Heart right ventricle (tissue), 16 donors: ENCODE measurements around the gene NPTXR. TPM values are rescaled to one million over a fixed set of nuclear protein-coding genes. Genes with fewer than 3 reads are reported as not detected.

Source experiments
- ATAC-seq, 8 donors: fragments of 200-7000 bp; cut with Tn5 transposase; one replicate each; pipeline ENCODE4 v1.9.1; 2020; ENCODE audit warnings: mild to moderate bottlenecking in 8 of 8, moderate library complexity in 8 of 8, moderate number of reproducible peaks in 1 of 8
- DNase-seq, 2 donors: peaks; one replicate each; pipeline ENCODE4 v3.0.0-alpha.2; 2020
- H3K27ac ChIP-seq, 10 donors: fragments of 200-600 bp; sonication (generic) in 2 of 10; one replicate each; pipeline versions ENCODE4 v1.5.0 to v1.8.0; 2020 to 2022; ENCODE audit warnings: mild to moderate bottlenecking in 3 of 10
- H3K27me3 ChIP-seq, 7 donors: fragments of 200-600 bp; one replicate each; pipeline ENCODE4 v1.8.0; 2021 to 2022; ENCODE audit warnings: mild to moderate bottlenecking in 2 of 7
- H3K36me3 ChIP-seq, 9 donors: fragments of 200-600 bp; sonication (generic) in 1 of 9; one replicate each; pipeline versions ENCODE4 v1.5.0 to v1.8.0; 2020 to 2022; ENCODE audit warnings: mild to moderate bottlenecking in 2 of 9
- H3K4me1 ChIP-seq, 9 donors: fragments of 200-600 bp; sonication (generic) in 1 of 9; one replicate each; pipeline versions ENCODE4 v1.5.0 to v1.8.0; 2020 to 2022; ENCODE audit warnings: mild to moderate bottlenecking in 4 of 9
- H3K4me3 ChIP-seq, 10 donors: fragments of 200-600 bp; sonication (generic) in 2 of 10; one replicate each; pipeline versions ENCODE4 v1.5.0 to v1.8.0; 2020 to 2022; ENCODE audit warnings: mild to moderate bottlenecking in 7 of 10, moderate library complexity in 2 of 10
- H3K9me3 ChIP-seq, 11 donors: fragments of 200-600 bp in 10 of 11; sonication (generic) in 2 of 11; one replicate each; pipeline versions ENCODE4 v1.5.0 to v1.8.0; 2013 to 2022; ENCODE audit warnings: mild to moderate bottlenecking in 2 of 11, control low read depth in 1 of 11, moderate library complexity in 1 of 11
- CTCF ChIP-seq, 9 donors: fragments of 200-600 bp; sonication (generic) in 2 of 9; IDR thresholded peaks; one replicate each; pipeline versions ENCODE4 v1.5.0 to v1.8.0; 2021 to 2022; ENCODE audit warnings: antibody characterized with exemption in 9 of 9, mild to moderate bottlenecking in 5 of 9, moderate library complexity in 1 of 9
- WGBS, 2 donors: extraction: QIAGEN DNeasy Blood & Tissue Kit; methylation state at CpG; one replicate each; pipeline ENCODE4 v1.1.7; 2013; ENCODE audit warnings: inconsistent platforms in 1 of 2; 5-methylcytosine and 5-hydroxymethylcytosine counted together
- intact Hi-C, 10 donors: fragments of 100-400 bp; cut with DNase I; formaldehyde crosslinking; loops; one replicate each; pipeline versions ENCODE4 v1.11.1 to v1.14.2; 2022
- polyA plus RNA-seq, 2 donors: library from polyadenylated mRNA; stranded (reverse); fragments of 200-250 nt; gene quantifications; one replicate each; pipeline ENCODE4 v1.2.3, GENCODE V29; 2013
- total RNA-seq, 10 donors: library from RNA; stranded (reverse); fragmentation: NEBNext Ultra II Directional in 3 of 10; extraction: Animal tissue kit (Norgen Biotek cat#: 25700) in 3 of 10; gene quantifications; one replicate each; pipeline versions ENCODE4 v1.2.1 to v1.2.4, GENCODE V29; 2021 to 2023
- donor health status: Arrhythmogenic right ventricular cardiomyopathy.
- donor health status: ischemic (EF 13 %, LVEDD 7.1; RV severe dilation, severe dysfunction).
- donor health status: healthy with polysubstance abuse.
- donor health status: DM: no; HTN: yes; CAD: no.
- donor health status: DM: no; HTN: no; CAD: no.
- donor health status: ischemic (EF 25% LVEDD 6.9; RV normal size, moderate dysfunction).
- donor health status: ischemic (EF 25% LVEDD 5.7; RV mildly dilated, moderate dysfunction).
- donor health status: healthy.
- donor health status: DM: yes; HTN: yes; CAD: no.
- donor health status: Ischemic cardiomyopathy.
- donor health status: ischemic (EF 35%, LVEDD 5.7; RV mildly dilated, moderate dysfunction).
- donor health status: nonischemic (EF 11% LVEDD 7.7; RV severe dilation, severe dysfunction).
- donor health status: DM: yes; HTN: yes; CAD: no.
- donor health status: PGD.
- donor health status: ischemic (EF 29% LVEDD 5.4; RV normal size, mild dysfunction).
- donor health status: nonischemic (EF 23%, LVEDD 6.1; RV moderate dilation, normal function).

The NPTXR gene
- total and polyA plus RNA-seq, 12 donors, result 8.6 to 32.9 (median 21.4) TPM

- no peak for TF ChIP-seq CTCF (IDR thresholded peaks at IDR 0.05)
- ATAC-seq (no peak), DNase-seq (no peak)
- no peak overlapping the region for H3K27ac ChIP-seq
- no peak overlapping the region for H3K4me3 ChIP-seq
- peaks cover 0 to 40% (median 13%) of the 10 kb centered on the region in 7 donors for H3K27me3 ChIP-seq
- peaks cover 3 to 19% (median 12%) of the 10 kb centered on the region in 9 donors for H3K4me1 ChIP-seq
- intact Hi-C loops, result loop anchor here in 6 of 10 donors (5.0 to 10.0 kb wide), 7 partner anchors 42 to 72 kb away; partner anchors contain the start of gene DNAL4 (in 1 of the 6)
- no peaks in the 10 kb centered on the region for H3K9me3 ChIP-seq
- WGBS, 2 donors, result 89 to 93% methylated on average over 1 of the region's 1 CpG
- no peaks in the 10 kb centered on the region for H3K36me3 ChIP-seq
Measured at GRCh38 chr22:38839686-38840085, 4.1 kb downstream of the NPTXR start.

- H3K4me3 ChIP-seq, result no peak overlapping the region
- no peak for TF ChIP-seq CTCF (IDR thresholded peaks at IDR 0.05)
- ATAC-seq (no peak), DNase-seq (no peak)
- no peaks in the 10 kb centered on the region for H3K9me3 ChIP-seq
- H3K36me3 ChIP-seq, result no peaks in the 10 kb centered on the region
- 86 to 89% methylated on average over 6 of the region's 6 CpGs for WGBS, 2 donors
- H3K4me1 ChIP-seq, result peaks cover 0 to 11% (median 2%) of the 10 kb centered on the region in 9 donors
- H3K27me3 ChIP-seq, result peaks cover 0 to 23% (median 12%) of the 10 kb centered on the region in 7 donors
- intact Hi-C loops, result no loop called here
- H3K27ac ChIP-seq, result no peak overlapping the region
Measured at GRCh38 chr22:38837414-38837928, 6.4 kb downstream of the NPTXR start.

GRCh38 chr22:38835888-38836301 is 7.9 kb downstream of the NPTXR start:
- TF ChIP-seq CTCF (IDR thresholded peaks at IDR 0.05), result no peak
- no peaks in the 10 kb centered on the region for H3K4me1 ChIP-seq
- H3K27me3 ChIP-seq, result peaks cover 0 to 8% (median 0%) of the 10 kb centered on the region in 7 donors
- H3K4me3 ChIP-seq, result no peak overlapping the region
- intact Hi-C loops, result no loop called here
- H3K9me3 ChIP-seq, result no peaks in the 10 kb centered on the region
- DNase-seq (no peak), ATAC-seq (no peak)
- H3K36me3 ChIP-seq, result no peaks in the 10 kb centered on the region
- WGBS, 2 donors, result 69% methylated on average over 19 of the region's 19 CpGs
- no peak overlapping the region for H3K27ac ChIP-seq

- intact Hi-C loops, result no loop called here
- H3K9me3 ChIP-seq, result no peaks in the 10 kb centered on the region
- no peaks in the 10 kb centered on the region for H3K4me1 ChIP-seq
- no peak for TF ChIP-seq CTCF (IDR thresholded peaks at IDR 0.05)
- H3K36me3 ChIP-seq, result no peaks in the 10 kb centered on the region
- DNase-seq, result no peak
- H3K4me3 ChIP-seq, result no peak overlapping the region
- H3K27ac ChIP-seq, result no peak overlapping the region
- peaks cover 0 to 4% (median 0%) of the 10 kb centered on the region in 7 donors for H3K27me3 ChIP-seq
- WGBS, 2 donors, result 93 to 96% methylated on average over 5 of the region's 5 CpGs
- no peak for ATAC-seq
Measured at GRCh38 chr22:38834991-38835390, 8.8 kb downstream of the NPTXR start.
